ENCODE data around the gene RAP2C.

Gene RAP2C
- total RNA-seq: 79.1 to 82.8 reads per million in 2 donors

GRCh38 chrX:132219343-132219768, at the start of gene RAP2C:
RAP2C (minus strand) TSS chrX:132219447; CDS start chrX:132217268, 2,179 bp downstream.
- DNase-seq: peak; percentile 6

GRCh38 chrX:132267392-132267791, 48.1 kb upstream of the RAP2C start:
- no peak for DNase-seq

DNA sequence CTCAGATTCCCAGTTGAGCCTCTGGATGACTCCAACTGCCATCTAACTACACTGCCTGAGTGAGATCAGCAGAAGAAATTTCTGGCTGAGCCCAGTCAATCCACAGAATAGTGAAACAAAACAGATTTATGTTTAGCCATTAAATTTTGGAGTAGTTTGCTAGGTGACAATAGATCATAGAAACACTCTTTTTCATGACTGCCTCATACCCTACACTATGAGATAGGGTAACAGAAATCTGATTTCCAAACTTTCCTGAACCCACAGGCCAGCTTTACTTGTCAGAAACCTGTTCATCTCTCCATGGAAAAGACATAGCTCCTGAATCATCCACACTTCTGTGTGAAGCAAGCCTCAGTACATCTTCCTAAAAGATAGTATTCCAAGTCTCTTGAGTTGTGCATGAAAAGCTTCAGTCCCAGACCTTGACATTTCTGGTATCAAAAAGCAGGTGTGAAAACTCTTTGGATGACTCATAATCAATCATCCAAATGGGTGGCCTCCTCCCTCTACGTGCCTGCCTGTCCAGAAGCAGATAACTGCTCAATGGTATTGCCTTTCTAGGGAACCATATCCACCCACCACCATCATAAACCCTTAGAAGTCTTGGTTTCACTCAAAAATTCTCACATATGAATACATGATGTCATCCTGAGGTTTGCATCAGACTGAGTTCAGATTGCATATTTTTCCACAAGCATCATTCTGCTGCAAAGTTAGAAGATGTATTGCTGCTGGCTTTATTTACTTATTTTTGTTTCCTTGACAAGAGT, 47.5 kb upstream of the RAP2C start:
- DNase-seq: no peak

DNA sequence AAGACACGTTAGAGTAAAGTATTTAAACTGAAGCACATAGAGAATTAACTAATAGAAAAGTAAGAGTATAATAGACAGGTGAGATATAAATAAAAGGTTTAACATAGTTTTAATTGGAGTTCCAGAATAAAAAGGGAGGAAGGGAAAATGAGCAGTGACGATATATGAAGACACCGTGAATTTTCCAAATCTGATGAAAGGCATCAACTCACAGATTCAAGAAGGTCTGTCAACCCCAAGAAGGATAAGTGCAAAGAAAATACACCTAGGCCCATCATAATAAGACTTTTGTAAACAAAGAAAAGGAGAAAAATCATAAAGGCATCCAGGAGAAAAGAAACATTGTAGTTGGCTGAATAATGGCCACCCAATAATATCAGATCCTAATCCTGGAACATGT, 43.9 kb upstream of the RAP2C start:
- no peak for DNase-seq

GRCh38 chrX:132258509-132258908, 39.3 kb upstream of the RAP2C start:
- DNase-seq: no peak

DNA sequence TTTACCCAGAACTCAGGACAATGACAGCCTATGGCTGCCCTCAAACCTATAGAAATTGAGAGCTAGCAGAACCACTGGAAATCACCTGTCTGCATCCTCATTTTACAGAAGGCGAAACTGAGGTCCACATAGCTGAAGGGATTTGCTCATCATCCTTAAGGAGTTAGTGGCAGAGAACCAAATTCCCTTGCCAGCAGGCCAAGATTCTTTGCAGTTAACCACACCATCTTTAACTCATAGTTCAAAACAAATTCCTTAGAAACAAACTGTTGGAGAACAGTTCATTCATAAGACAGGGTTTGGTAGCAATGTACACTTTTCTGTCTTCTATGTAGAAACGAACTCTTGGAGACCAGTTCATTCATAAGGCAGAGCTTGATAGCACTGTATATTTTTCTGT, 37.9 kb upstream of the RAP2C start:
- no peak for DNase-seq

- DNase-seq: no peak
Measured at GRCh38 chrX:132236121-132236520, 16.9 kb upstream of the RAP2C start.

DNA sequence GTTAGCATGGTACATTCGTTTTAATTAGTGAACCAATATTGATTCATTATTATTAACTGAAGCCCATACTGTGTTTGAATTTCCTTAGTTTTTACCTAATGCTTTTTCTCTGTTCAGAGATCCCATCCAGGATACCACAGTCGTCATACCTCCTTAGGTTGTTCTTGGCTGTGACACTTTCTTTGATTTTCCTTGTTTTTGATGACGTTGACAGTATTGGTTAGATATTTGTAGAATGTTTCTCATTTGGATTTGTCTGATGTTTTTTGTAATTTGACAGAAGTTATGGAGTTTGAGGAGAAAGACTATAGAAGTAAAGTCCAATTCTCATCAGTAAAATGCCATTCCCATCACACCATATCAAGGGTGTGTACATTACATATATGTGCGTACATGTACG, 16.2 kb upstream of the RAP2C start:
- DNase-seq: no peak

- no peak for DNase-seq
Measured at GRCh38 chrX:132231587-132231986, 12.3 kb upstream of the RAP2C start.

GRCh38 chrX:132227383-132228112, 8.3 kb upstream of the RAP2C start:
- no peak for DNase-seq

DNA sequence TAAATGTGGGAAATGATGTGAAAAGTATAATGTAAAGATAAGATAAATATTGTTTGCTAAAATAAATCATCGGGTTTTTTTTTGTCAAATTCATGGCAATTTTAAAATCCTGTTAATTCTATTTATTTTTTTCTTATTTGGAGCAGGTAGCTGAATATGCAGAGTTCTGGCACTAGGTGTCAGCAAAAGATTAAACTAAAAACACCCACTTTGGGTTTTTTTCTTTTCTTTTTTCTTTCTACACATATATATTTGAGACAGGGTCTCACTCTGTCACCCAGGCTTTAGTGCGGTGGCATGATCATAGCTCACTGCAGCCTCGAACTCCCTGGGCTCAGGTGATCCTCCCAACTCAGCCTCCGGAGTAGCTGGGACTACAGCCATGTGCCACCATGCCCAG, 6.9 kb upstream of the RAP2C start:
- no peak for DNase-seq

DNA sequence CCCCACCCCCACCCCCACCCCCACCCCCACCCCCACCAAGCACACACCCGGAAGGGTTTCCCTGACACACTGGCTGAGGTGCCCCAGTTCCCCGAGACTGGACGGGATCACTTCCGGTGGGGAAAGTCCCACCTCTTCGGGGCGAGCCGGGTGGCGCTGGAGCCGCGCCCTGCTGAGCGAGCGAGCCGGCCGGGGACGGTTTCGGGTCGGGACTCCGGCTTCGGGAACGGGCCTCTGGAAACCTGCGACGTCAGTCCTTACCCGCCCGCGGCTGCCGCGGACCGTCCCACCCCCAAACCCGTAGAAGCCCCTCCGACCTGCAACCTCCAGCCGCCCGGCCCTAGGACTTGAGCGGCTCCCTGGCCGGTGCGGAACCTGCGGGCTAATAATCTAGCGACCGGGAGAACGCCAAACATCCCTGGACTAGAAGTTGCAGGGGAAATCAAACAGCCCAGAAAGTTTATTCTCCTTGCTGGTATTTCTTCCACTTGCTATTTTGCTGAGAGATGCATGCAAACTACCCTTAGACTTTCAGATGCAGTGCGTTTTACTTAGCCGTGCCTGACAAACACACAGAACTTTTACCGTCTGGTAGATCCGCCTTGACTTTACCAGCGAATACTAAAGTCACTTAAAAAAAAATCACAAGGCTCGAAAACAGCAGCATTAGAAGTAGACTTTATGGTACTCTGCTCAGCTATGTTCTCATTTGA, 991 bp downstream of the RAP2C start:
- DNase-seq: peak; percentile 57

DNA sequence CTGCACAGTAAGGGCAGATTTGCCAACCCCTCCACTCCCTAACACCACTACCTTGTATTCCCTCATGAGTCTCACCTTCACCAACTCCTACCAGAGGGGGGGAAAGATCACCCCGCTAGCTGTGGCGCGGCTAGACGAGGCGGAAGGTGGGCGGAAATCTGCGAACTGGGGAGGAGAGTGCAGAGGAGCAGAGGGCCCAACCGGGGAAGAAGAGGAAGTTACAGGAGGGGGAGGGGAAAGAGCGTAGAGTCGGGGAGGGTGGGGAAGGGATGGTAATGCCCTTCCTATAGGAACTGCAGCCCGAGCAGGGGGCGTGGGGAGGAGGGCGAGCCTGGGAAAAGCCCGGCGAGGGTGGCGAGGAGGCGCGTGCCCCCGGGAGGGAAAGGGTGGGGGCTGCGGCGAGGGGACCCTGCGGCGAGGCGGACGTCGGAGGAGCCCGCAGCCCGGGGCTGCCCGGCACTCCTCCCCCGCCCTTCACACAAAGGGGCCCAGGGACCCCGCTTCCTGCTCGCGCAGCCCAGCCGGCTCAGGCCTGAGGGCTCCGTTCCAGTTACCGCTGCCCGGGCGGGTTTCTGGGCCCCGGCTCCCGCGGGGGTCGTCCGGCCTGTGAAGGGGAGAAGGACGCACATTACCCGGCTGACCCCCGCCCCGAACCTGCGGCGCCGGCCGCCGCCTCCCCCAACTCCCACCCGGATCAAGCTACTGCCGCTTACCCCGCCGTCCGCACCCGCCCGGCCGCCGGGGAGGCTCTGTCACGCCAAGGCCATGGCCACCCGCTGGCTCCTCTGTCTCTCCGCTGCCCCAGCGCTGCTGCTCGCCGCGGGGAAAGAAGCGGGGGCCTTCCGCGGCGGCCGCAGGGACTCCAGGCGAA, 1.8 kb downstream of the RAP2C start:
- DNase-seq: peak; percentile 61

GRCh38 chrX:132216806-132217202, 2.4 kb downstream of the RAP2C start:
- DNase-seq: no peak

DNA sequence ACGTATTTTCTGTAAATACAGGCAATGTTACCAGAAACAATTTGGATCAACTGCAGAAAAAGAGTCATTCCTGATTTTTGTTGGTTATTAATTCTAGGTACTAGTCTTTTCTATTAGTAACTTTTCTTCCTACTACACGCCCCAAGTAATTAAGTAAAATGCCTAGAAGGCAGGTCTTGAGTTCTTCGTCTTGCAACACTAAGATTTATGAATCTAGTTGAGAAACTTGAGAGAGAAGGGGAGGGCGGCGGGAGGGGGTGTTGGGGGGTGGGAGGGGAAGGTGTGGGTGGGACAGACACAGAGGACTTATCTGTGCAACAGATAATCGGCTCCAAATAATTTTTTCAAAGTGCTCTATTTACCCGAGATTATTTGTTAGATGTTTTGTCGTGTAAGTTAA, 3.0 kb downstream of the RAP2C start:
- no peak for DNase-seq

GRCh38 chrX:132214518-132214917, 4.7 kb downstream of the RAP2C start:
- DNase-seq: no peak

DNA sequence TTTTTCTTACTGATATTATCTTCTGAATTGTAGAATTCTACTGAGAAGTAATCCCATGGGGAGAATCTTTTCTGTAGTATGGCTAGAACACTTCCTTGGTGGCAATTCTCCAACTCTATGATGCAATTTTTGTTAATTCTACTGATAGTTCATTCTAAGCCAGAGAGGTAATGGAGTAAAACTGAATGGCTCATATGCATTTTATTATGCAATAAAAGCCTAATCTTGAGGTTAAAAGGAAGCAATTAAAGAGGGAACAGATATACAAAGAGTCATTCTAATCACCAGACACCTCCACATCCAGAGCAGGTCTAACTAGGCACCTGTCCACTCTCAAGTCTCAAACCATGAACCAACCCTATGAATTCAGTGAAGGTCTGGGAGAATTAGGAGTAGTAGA, 9.7 kb downstream of the RAP2C start:
- no peak for DNase-seq

DNA sequence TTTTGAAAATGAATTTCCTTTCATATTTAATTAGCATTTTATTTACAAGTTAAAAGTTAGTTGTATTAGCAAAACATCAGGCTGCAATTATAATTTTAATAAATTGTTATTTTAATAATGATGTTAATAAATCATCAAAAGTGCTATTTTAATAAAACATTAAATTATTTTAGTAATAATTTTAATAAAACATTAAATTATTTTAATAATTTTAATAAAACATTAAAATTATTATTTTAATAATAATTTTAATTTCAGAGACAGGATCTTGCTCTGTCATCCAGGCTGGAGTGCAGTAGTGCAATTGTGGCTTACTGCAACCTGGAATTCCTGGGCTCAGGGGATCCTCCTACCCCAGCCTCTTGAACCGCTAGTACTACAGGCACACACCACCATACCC, 10.8 kb downstream of the RAP2C start:
- DNase-seq: no peak

DNA sequence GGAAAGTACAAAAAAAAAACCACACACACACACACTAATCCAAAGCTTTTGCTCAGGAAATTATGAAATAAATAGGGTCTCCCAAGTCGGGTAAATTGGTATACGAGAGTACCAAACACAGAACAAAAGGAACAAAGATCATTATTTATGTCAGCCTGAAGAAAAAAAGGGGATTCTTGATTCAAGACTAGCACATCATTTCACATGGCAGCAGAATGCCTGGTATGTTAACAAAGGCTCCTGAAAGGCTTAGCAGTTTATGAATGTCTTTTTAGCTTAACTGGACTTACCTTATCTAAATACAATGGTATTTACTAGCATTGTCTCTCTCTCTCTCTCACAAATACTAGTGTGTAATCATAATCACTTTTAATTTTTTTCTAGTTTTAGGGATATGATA, 11.3 kb downstream of the RAP2C start:
- DNase-seq: no peak

DNA sequence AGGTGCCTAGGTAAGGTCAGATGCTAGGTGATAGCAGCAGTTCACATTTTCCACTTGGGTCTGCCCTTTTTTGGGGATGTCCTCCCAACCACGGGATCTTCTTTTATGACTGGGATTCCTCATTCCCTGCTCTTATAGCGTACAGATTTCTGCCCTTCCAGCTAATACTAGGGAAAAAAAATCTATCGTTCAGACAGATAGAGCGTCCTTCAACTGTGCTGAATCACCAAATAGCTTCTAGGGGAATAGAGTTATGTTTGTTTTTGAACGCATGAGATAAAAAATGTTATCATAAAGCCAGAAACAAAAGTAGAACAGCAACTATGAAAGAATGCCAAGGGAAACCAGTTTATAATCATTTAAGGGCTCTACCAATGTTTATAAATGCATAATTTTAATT, 13.0 kb downstream of the RAP2C start:
- no peak for DNase-seq

GRCh38 chrX:132204629-132205028, 14.6 kb downstream of the RAP2C start:
- no peak for DNase-seq

GRCh38 chrX:132200976-132201375, 18.3 kb downstream of the RAP2C start:
- DNase-seq: no peak

DNA sequence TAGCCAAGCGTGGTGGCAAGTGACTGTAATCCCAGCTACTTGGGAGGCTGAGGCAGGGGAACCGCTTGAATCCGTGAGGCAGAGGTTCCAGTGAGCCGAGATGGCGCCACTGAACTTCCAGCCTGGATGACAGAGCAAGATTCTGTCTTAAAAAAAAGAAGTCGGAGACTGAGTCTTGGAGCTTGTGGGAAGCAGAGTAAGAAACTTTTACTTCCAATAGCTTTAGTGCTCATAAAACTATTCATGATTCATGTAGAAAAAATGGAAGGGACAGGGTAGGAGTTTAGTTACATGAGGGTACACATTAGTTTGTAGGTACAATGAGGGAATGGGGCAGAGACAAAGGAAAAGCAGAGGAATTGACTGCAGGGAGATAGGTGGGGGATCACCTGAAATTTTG, 19.3 kb downstream of the RAP2C start:
- DNase-seq: no peak

Data from activated gamma-delta T cell (primary cell).